SK-N-MC (cell line): Measurements from ENCODE around the gene NKX1-1.

Source experiments
- DNase-seq: peaks from one replicate; pipeline ENCODE4 v3.0.0-alpha.2; 2011; ENCODE audit warnings: low read depth, low spot score
- H3K27ac ChIP-seq: fragments of 200-600 bp; sonication (generic); 2 replicates; pipeline ENCODE4 v1.5.1; 2016; ENCODE audit warnings: mixed run types
- H3K36me3 ChIP-seq: fragments of 200-600 bp; sonication (generic); 2 replicates; pipeline ENCODE4 v1.6.1; 2017; ENCODE audit warnings: antibody characterized with exemption, low read length, mixed read lengths; ENCODE audit not compliant: insufficient read depth
- H3K4me3 ChIP-seq: fragments of 200-600 bp; sonication (generic); 2 replicates; pipeline ENCODE4 v1.5.1; 2016
- H3K9ac ChIP-seq: fragments of 200-600 bp; sonication (generic); 2 replicates; pipeline ENCODE4 v1.8.0; 2017; ENCODE audit warnings: mixed run types, mixed read lengths; ENCODE audit not compliant: insufficient read length
- H3K9me3 ChIP-seq: fragments of 200-600 bp; sonication (generic); 2 replicates; pipeline ENCODE4 v1.6.1; 2017; ENCODE audit warnings: low read depth, mild to moderate bottlenecking, antibody characterized with exemption, low read length, moderate library complexity, mixed read lengths
- EZH2 ChIP-seq: fragments of 200-600 bp; sonication (generic); IDR thresholded peaks from one replicate; pipeline ENCODE4 v1.6.1; 2017; ENCODE audit warnings: antibody characterized with exemption
- FOXP2 ChIP-seq: optimal IDR thresholded peaks from 2 replicates; pipeline ENCODE3; 2011; ENCODE audit warnings: mild to moderate bottlenecking, moderate library complexity; ENCODE audit not compliant: insufficient read depth; ENCODE audit errors: extremely low read length, control extremely low read depth
- POLR2AphosphoS5 ChIP-seq: IDR thresholded peaks from 2 replicates; pipeline ENCODE4 v1.6.1; 2012; ENCODE audit warnings: mild to moderate bottlenecking, low read depth, low read length, borderline replicate concordance

NKX1-1 gene

DNA sequence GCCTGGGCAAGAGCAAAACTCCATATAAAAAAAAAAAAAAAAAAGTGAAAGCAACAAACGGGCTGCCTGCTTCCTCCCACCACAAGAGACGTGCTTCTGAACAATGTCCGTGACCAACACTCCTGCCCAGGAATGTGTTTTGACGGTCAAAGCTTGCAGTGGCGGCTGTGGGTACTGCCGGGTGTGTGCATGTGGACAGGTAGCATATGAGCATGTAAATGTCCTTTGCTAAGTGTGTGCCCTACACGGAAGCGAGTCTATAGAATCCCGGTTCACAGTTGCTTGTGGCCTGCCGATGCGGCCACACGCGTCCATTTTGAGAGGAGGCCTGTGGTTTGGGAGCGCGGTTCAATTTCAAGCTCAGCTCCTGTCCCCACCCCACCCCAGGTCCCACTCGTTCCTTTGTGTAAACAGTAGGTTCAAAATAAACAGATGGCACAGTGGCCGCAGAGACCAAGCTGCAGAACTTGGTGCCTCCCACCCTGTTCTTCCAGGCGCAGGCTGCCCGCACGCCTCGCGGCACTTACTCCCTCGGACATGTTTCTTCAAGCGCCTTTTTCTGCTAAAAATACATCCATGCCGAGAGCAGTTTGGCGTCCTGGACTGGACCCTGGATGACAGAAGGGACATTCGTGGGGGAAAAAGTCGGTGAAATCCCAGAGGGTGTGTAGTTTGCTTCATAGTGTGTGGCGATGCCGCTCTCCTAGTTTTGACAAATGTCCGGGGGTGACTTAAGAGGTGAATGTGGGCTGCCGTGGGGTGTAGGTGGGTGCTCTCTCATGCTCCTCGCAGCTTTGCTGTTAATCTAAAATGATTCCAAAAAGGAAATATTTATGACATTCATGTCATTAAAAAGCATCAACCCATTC, 11.5 kb upstream of the NKX1-1 start:
- no peak for TF ChIP-seq POLR2AphosphoS5
- TF ChIP-seq EZH2, result no peak
- no peak for TF ChIP-seq FOXP2
- Histone ChIP-seq H3K9ac (no peak overlapping the region), H3K9me3 (no peaks in the 10 kb centered on the region), H3K36me3 (no peaks in the 10 kb centered on the region), H3K27ac (no peak overlapping the region), H3K4me3 (no peak overlapping the region)
- DNase-seq, result no peak

DNA sequence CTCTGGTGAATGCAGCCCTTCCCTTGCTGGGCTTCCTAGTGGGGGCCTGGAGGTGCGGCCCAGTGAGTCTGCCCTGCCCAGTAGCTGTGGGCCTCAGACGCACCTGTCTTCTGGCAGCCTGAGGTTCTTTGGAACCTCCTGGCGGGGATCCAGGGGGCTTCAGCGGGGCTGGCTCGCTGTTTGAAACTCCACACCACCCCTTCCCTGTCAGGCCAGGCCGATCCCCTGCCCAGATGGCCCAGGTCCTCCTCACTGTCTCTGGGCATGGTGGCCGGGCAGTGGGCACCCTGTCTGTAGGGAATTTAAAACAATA, 10.7 kb upstream of the NKX1-1 start:
- no peak for DNase-seq
- TF ChIP-seq FOXP2 (no peak), EZH2 (no peak), POLR2AphosphoS5 (no peak)
- Histone ChIP-seq H3K9me3 (no peaks in the 10 kb centered on the region), H3K4me3 (no peak overlapping the region), H3K36me3 (no peaks in the 10 kb centered on the region), H3K9ac (no peak overlapping the region), H3K27ac (no peak overlapping the region)

DNA sequence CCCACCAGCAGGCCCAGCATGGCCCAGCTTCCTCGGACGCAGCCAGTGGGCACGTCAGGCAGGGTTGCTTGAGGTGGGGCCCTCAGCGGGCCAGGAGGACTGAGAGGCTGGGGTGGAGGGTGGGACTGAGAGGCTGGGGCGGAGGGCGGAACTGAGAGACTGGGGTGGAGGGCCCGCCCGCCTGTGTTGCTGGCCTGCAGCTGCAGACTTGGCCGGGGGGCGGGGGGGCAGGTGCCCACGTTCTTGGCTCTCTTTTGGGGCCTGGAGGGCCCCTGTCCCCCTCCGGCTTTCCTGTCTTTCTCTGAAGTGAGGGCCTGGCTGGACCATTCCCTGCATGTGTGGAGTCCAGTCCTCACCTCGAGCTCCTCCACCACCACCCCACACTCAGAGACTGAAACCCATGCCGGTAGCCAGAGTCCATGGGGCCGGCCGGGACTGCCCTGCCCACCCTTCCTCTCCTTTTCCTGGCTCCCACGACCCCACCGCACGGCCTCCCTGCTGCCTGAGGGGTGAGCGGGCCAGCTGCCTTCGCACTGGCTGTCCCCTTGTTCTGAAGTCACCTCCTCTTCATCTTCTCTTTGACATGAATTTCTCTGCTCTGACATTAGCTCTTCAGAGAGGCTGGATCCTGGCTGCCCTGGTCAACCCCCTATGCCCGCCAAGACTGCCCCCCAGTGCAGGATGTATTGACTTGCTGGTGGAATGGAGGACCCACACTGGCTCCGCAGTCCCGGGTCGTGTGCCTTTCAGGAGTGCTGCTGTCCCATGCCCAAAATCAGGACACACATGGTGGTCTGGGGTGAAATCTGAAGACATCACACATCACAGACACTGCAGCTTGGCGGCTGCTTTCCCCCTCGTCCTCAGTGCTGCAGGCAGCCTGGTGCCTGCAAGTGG, 10.1 kb upstream of the NKX1-1 start:
- Histone ChIP-seq H3K9me3 (no peaks in the 10 kb centered on the region), H3K27ac (no peak overlapping the region), H3K36me3 (no peaks in the 10 kb centered on the region), H3K9ac (no peak overlapping the region), H3K4me3 (no peak overlapping the region)
- DNase-seq, result no peak
- no peak for TF ChIP-seq EZH2
- TF ChIP-seq POLR2AphosphoS5, result no peak
- TF ChIP-seq FOXP2, result no peak

DNA sequence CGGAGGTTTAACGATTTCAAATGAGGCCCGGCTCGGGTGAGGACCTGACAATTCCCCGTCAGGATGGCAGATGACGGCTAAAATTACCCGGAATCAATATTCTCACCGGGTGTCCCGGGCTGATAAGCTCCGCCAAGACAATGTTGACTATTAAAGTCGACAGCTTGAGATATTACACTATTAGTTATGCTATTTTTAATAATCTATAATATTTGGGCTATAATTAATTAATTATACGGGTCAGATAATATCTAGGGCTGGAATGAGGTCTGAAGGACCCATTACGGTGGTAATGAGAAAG, 9.4 kb upstream of the NKX1-1 start:
- Histone ChIP-seq H3K9ac (no peak overlapping the region), H3K4me3 (no peak overlapping the region), H3K27ac (no peak overlapping the region), H3K9me3 (no peaks in the 10 kb centered on the region), H3K36me3 (no peaks in the 10 kb centered on the region)
- TF ChIP-seq EZH2, result no peak
- no peak for TF ChIP-seq FOXP2
- TF ChIP-seq POLR2AphosphoS5, result no peak
- no peak for DNase-seq

DNA sequence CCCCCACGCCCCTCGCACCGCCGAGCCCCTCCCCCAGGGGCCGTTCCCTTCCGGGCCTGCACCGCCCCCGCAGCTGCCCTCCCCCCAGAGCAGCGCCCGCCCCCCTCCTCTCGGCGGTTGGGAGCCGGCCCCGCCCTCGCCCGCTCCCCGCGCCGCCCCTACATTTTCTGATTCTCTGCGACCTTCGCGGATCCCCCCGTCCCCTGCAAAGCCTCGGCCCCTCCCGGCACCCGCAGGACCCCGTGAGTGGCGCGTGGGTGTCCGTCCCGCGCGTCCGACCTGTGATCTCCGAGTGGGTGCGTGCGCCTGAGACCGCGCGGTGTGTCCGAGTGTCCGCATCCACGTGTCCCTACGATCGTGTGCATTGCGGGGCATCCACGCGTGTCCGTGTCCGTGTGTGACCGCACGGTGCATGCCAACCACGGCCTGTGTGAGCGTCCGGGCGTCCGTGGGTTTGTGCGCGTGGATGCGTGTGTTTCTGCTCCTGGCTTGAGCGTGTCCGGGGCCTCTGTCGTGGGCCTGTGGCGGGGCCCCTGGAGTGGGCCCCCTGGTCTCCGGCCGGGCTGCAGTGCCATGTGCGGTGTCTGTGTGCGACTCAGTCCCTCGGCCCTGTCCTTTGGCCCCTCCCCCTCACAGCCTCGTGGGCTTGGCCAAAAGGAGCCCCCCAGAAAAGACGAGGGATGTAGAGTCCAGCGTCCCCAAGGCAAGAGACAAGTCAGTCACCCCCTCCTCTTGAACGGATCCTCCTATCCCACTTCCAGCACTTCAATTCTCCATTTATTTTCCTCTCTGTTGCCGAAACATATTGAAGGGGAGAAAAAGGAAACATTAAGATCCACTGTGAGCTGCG, 8.8 kb upstream of the NKX1-1 start:
- Histone ChIP-seq H3K36me3 (no peaks in the 10 kb centered on the region), H3K9ac (no peak overlapping the region), H3K27ac (no peak overlapping the region), H3K4me3 (no peak overlapping the region), H3K9me3 (no peaks in the 10 kb centered on the region)
- DNase-seq, result no peak
- TF ChIP-seq POLR2AphosphoS5 (no peak), FOXP2 (no peak), EZH2 (no peak)

DNA sequence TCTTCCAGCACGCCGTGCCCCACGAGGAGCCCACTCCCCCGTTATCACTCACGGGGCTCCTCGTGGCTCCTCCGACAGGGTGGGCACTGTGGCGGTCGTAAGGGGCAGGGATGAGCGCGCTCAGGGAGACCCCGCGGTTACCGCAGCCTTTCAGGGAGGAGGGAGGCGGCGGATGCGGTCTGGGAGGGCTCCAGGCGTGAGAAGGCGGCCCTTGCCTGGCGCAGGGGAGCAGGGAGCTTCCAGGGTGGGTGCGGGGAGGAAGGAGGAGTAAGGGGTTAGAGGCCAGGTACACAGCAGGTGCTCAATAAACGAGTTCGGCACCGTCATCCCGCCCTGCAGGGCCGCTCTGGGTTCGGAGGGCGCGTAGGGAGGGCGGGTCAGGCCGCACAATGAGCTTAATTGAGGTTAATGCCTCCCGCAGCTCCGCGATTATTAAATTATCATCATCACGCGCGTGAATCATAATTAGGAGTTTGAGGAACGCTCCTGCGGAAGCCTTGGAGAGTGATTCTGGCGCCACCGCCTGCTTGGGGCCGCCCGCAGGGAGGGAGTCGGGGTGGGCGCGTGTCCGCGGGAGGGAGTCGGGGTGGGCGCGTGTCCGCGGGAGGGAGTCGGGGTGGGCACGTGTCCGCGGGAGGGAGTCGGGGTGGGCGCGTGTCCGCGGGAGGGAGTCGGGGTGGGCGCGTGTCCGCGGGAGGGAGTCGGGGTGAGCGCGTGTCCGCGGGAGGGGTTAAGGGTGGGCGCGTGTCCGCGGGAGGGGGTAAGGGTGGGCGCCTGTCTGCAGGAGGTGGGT, 7.6 kb upstream of the NKX1-1 start:
- Histone ChIP-seq H3K4me3 (no peak overlapping the region), H3K9ac (no peak overlapping the region), H3K36me3 (no peaks in the 10 kb centered on the region), H3K9me3 (no peaks in the 10 kb centered on the region), H3K27ac (no peak overlapping the region)
- DNase-seq, result no peak
- TF ChIP-seq FOXP2 (no peak), POLR2AphosphoS5 (no peak), EZH2 (no peak)

DNA sequence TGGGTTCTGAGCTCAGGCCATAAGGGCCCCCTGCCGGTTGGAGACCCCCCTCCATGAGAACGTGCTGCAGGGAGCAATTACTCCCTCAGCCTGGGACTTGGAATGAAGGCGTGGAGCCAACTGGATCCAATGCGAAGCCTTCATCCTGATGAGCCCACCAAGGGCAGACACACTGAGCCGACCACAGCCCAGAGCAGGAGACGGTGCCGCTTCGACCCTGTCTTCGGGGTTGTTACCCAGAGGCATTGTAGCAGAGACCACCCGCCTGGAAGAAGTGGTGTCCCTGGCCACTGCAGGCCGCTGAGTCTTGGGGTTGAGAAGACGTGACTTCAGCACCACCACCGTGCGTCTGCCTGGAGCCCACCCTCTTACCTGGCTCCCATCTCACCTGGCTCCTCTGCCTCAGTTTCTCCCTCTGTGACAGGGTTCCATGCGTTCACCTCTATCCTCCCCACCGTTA, 7.0 kb upstream of the NKX1-1 start:
- Histone ChIP-seq H3K36me3 (no peaks in the 10 kb centered on the region), H3K9ac (no peak overlapping the region), H3K4me3 (no peak overlapping the region), H3K27ac (no peak overlapping the region), H3K9me3 (no peaks in the 10 kb centered on the region)
- no peak for TF ChIP-seq FOXP2
- no peak for TF ChIP-seq EZH2
- TF ChIP-seq POLR2AphosphoS5, result no peak
- DNase-seq, result no peak
